GM23338 (cell line): ENCODE results near the gene KIF2C. TPM values are rescaled to one million over a fixed set of nuclear protein-coding genes. Genes with fewer than 3 reads are reported as not detected.

Experiments used
- ATAC-seq: fragments of 200-7000 bp; cut with Tn5 transposase; 3 replicates; pipeline ENCODE4 v1.9.1; 2020
- DNase-seq: peaks from one replicate; pipeline ENCODE4 v3.0.0-alpha.2; 2015; ENCODE audit warnings: low spot score
- H2AFZ ChIP-seq: fragments of 200-600 bp; sonication (generic); 2 replicates; pipeline ENCODE4 v1.8.0; 2016; ENCODE audit warnings: antibody characterized with exemption, mild to moderate bottlenecking, moderate library complexity
- H3F3A ChIP-seq: fragments of 200-600 bp; sonication (generic); replicated peaks from 2 replicates; pipeline ENCODE4 v1.8.0; 2017; ENCODE audit warnings: antibody characterized with exemption, mixed run types, low read depth
- H3K27ac ChIP-seq: fragments of 200-600 bp; sonication (generic); 2 replicates; pipeline ENCODE4 v1.6.1; 2016; ENCODE audit warnings: low read depth
- H3K27me3 ChIP-seq: fragments of 200-600 bp; sonication (generic); 2 replicates; pipeline ENCODE4 v1.8.0; 2016; ENCODE audit warnings: mild to moderate bottlenecking, mixed run types, moderate library complexity; ENCODE audit not compliant: insufficient read depth
- H3K36me3 ChIP-seq: fragments of 200-600 bp; sonication (generic); 2 replicates; pipeline ENCODE4 v1.8.0; 2016; ENCODE audit warnings: mild to moderate bottlenecking; ENCODE audit not compliant: insufficient read depth
- H3K4me1 ChIP-seq: fragments of 200-600 bp; sonication (generic); 2 replicates; pipeline ENCODE4 v1.8.0; 2016; ENCODE audit warnings: mild to moderate bottlenecking, moderate library complexity; ENCODE audit not compliant: insufficient read depth
- H3K4me2 ChIP-seq: fragments of 200-600 bp; sonication (generic); 2 replicates; pipeline ENCODE4 v1.7.1; 2017; ENCODE audit warnings: mixed run types
- H3K4me3 ChIP-seq: fragments of 200-600 bp; sonication (generic); 2 replicates; pipeline ENCODE4 v1.6.1; 2016; ENCODE audit warnings: mixed run types
- H3K79me2 ChIP-seq: fragments of 200-600 bp; sonication (generic); replicated peaks from 2 replicates; pipeline ENCODE4 v1.8.0; 2017; ENCODE audit warnings: mild to moderate bottlenecking; ENCODE audit not compliant: insufficient read depth
- H3K9me2 ChIP-seq: fragments of 200-600 bp; sonication (generic); 2 replicates; pipeline ENCODE4 v1.8.0; 2017; ENCODE audit not compliant: insufficient read depth
- H4K20me1 ChIP-seq: fragments of 200-600 bp; sonication (generic); replicated peaks from 2 replicates; pipeline ENCODE4 v1.8.0; 2017; ENCODE audit warnings: mild to moderate bottlenecking; ENCODE audit not compliant: insufficient read depth
- H3K27ac Mint-ChIP-seq: 2 replicates; pipeline ENCODE4 v1.8.0; 2020; ENCODE audit warnings: inconsistent platforms, mild to moderate bottlenecking, moderate library complexity, mixed read lengths
- H3K27me3 Mint-ChIP-seq: 3 replicates; pipeline ENCODE4 v1.8.0; 2022; ENCODE audit warnings: low read depth, mild to moderate bottlenecking, moderate library complexity, mixed read lengths, inconsistent platforms; ENCODE audit not compliant: insufficient read depth, poor library complexity
- H3K36me3 Mint-ChIP-seq: 3 replicates; pipeline ENCODE4 v1.8.0; 2021; ENCODE audit warnings: low read depth, mild to moderate bottlenecking, inconsistent platforms, moderate library complexity, mixed read lengths
- H3K4me1 Mint-ChIP-seq: 3 replicates; pipeline ENCODE4 v1.8.0; 2020; ENCODE audit warnings: mild to moderate bottlenecking, inconsistent platforms, mixed read lengths
- H3K4me3 Mint-ChIP-seq: 3 replicates; pipeline ENCODE4 v1.8.0; 2021; ENCODE audit warnings: moderate library complexity, mild to moderate bottlenecking, inconsistent platforms, mixed read lengths
- H3K9me3 Mint-ChIP-seq: 3 replicates; pipeline ENCODE4 v1.8.0; 2020; ENCODE audit warnings: moderate library complexity, mild to moderate bottlenecking, inconsistent platforms, mixed read lengths
- CREB1 ChIP-seq: fragments of 250-450 bp; sonication (Bioruptor Pico); IDR thresholded peaks from 2 replicates; pipeline ENCODE4 v1.5.0; 2020; ENCODE audit warnings: low read depth, mild to moderate bottlenecking, moderate library complexity
- CTCF ChIP-seq, 2 experiments: fragments of 200-600 bp in 1 of 2; sonication (generic) in 1 of 2; conservative IDR thresholded peaks; 2 replicates each; pipeline versions ENCODE4 v1.5.1 to v1.6.1; 2016 to 2017; ENCODE audit warnings: antibody characterized with exemption in 2 of 2, low read depth in 2 of 2, mild to moderate bottlenecking in 2 of 2, moderate library complexity in 1 of 2
- ETS1 ChIP-seq: IDR thresholded peaks from 2 replicates; pipeline ENCODE4 v1.6.1; 2016; ENCODE audit warnings: antibody characterized with exemption
- NANOG ChIP-seq: IDR thresholded peaks from 2 replicates; pipeline ENCODE4 v1.6.1; 2016; ENCODE audit warnings: antibody characterized with exemption, borderline replicate concordance
- POLR2AphosphoS5 ChIP-seq: IDR thresholded peaks from 2 replicates; pipeline ENCODE4 v1.6.1; 2016; ENCODE audit warnings: antibody characterized with exemption, low read depth
- ZNF331 ChIP-seq: fragments of 250-450 bp; sonication (Bioruptor Pico); IDR thresholded peaks from 2 replicates; pipeline ENCODE4 v1.5.0; 2020; ENCODE audit warnings: low read depth, mild to moderate bottlenecking, moderate library complexity
- polyA plus RNA-seq: library from polyadenylated mRNA; unstranded; fragments of >200 nt; fragmentation: Nextera tagmentation; extraction: Ambion mirVana; gene quantifications from 2 replicates; pipeline ENCODE4 v1.2.1, GENCODE V29; 2016
- total RNA-seq: library from RNA; depleted of rRNA; stranded (reverse); fragments of >200 nt; shearing (Covaris generic); gene quantifications from 2 replicates; pipeline ENCODE4 v1.2.3, GENCODE V29; 2014
- TF ChIP-seq, protein P1 (sequence below): fragments of 250-450 bp; sonication (Bioruptor Pico); IDR thresholded peaks from 2 replicates; pipeline ENCODE4 v1.5.0; 2020; ENCODE audit warnings: mild to moderate bottlenecking, moderate library complexity
- TF ChIP-seq, protein P2 (sequence below): IDR thresholded peaks from one replicate; pipeline ENCODE4 v1.6.1; 2018; ENCODE audit warnings: antibody characterized with exemption; ENCODE audit not compliant: unreplicated experiment

The KIF2C gene
- total and polyA plus RNA-seq, 2 experiments from 2014 or later, result 38.0 to 62.9 TPM

DNA sequence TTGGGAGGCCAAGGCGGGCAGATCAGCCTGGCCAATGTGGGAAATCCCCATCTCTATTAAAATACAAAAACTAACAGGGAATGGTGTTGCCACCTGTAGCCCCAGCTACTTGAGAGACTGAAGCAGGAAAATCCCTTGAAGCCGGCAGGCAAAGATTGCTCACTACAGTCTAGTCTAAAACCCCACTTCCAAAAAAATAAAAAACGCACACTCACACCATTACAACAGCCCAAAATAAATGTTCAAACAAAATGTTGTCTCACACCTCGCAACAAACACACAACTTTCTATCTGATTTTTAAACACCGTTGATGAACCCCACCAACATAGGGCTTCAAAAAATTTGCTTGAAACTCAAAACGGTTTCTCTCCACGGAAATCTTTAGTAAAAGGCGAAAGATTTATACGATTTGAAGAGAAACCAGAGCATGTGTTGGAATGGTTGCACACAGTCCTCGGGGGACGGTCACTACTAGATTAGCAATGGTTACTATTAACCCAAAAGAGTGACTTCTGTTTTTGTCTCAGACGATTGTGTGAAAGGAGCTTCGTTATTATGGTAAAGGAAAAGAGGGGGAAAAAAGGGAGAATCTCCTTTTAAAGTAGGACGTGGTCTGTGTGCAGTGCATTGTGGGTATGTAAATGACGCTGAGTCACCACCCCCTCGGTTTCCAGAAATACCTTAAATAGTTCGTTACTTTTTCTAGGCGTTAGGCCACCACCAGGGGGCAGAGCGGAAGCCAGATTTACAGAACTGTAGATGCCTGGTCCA lies 8.7 kb upstream of the KIF2C start, which contains the start of gene RNU5D-1:
Gene RNU5D-1 (minus strand): TSS at position 430 of the 772 bp plus-strand sequence.
- peak; percentile 82 for ATAC-seq
- Mint-ChIP-seq H3K27me3 (peaks cover 4% of the 10 kb centered on the region), H3K4me3 (peak within 1 kb of the TSS; percentile 50), H3K4me1 (peaks cover 14% of the 10 kb centered on the region), H3K36me3 (no peaks in the 10 kb centered on the region), H3K9me3 (peaks cover 2% of the 10 kb centered on the region; the same call in 1 of the 3 replicates), H3K27ac (peak within 1 kb of the TSS; percentile 100)
- H3K36me3 ChIP-seq, result no peaks in the 10 kb centered on the region
- no peak within 1 kb of the TSS for H3K4me3 ChIP-seq
- H3K9me2 ChIP-seq, result no peaks in the 10 kb centered on the region
- H3K27me3 ChIP-seq, result no peaks in the 10 kb centered on the region
- H3K27ac ChIP-seq, result peak within 1 kb of the TSS; percentile 88
- no peaks in the 10 kb centered on the region for H4K20me1 ChIP-seq
- peak within 1 kb of the TSS; percentile 12; the same call in 1 of the 2 replicates for H2AFZ ChIP-seq
- TF ChIP-seq CTCF (conservative IDR thresholded peaks at IDR 0.05; ENCODE audit: low read depth in 2 of 2), result peak; percentile 78 to 92
- no peak for TF ChIP-seq NANOG
- peak; percentile 99 for TF ChIP-seq POLR2AphosphoS5
- TF ChIP-seq, protein P1, sequence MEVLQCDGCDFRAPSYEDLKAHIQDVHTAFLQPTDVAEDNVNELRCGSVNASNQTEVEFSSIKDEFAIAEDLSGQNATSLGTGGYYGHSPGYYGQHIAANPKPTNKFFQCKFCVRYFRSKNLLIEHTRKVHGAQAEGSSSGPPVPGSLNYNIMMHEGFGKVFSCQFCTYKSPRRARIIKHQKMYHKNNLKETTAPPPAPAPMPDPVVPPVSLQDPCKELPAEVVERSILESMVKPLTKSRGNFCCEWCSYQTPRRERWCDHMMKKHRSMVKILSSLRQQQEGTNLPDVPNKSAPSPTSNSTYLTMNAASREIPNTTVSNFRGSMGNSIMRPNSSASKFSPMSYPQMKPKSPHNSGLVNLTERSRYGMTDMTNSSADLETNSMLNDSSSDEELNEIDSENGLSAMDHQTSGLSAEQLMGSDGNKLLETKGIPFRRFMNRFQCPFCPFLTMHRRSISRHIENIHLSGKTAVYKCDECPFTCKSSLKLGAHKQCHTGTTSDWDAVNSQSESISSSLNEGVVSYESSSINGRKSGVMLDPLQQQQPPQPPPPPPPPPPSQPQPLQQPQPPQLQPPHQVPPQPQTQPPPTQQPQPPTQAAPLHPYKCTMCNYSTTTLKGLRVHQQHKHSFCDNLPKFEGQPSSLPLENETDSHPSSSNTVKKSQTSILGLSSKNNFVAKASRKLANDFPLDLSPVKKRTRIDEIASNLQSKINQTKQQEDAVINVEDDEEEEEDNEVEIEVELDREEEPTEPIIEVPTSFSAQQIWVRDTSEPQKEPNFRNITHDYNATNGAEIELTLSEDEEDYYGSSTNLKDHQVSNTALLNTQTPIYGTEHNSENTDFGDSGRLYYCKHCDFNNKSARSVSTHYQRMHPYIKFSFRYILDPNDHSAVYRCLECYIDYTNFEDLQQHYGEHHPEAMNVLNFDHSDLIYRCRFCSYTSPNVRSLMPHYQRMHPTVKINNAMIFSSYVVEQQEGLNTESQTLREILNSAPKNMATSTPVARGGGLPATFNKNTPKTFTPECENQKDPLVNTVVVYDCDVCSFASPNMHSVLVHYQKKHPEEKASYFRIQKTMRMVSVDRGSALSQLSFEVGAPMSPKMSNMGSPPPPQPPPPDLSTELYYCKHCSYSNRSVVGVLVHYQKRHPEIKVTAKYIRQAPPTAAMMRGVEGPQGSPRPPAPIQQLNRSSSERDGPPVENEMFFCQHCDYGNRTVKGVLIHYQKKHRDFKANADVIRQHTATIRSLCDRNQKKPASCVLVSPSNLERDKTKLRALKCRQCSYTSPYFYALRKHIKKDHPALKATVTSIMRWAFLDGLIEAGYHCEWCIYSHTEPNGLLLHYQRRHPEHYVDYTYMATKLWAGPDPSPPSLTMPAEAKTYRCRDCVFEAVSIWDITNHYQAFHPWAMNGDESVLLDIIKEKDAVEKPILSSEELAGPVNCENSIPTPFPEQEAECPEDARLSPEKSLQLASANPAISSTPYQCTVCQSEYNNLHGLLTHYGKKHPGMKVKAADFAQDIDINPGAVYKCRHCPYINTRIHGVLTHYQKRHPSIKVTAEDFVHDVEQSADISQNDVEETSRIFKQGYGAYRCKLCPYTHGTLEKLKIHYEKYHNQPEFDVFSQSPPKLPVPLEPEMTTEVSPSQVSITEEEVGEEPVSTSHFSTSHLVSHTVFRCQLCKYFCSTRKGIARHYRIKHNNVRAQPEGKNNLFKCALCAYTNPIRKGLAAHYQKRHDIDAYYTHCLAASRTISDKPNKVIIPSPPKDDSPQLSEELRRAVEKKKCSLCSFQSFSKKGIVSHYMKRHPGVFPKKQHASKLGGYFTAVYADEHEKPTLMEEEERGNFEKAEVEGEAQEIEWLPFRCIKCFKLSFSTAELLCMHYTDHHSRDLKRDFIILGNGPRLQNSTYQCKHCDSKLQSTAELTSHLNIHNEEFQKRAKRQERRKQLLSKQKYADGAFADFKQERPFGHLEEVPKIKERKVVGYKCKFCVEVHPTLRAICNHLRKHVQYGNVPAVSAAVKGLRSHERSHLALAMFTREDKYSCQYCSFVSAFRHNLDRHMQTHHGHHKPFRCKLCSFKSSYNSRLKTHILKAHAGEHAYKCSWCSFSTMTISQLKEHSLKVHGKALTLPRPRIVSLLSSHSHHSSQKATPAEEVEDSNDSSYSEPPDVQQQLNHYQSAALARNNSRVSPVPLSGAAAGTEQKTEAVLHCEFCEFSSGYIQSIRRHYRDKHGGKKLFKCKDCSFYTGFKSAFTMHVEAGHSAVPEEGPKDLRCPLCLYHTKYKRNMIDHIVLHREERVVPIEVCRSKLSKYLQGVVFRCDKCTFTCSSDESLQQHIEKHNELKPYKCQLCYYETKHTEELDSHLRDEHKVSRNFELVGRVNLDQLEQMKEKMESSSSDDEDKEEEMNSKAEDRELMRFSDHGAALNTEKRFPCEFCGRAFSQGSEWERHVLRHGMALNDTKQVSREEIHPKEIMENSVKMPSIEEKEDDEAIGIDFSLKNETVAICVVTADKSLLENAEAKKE (CRISPR knock-in tag), result 0 out of 2 replicates have a peak, but pooled peaks have one; percentile 1
- TF ChIP-seq ZNF331, result 0 out of 2 replicates have a peak, but pooled peaks have one; percentile 2
- peak; percentile 52; the same call in 1 of the 2 replicates for TF ChIP-seq ETS1
- TF ChIP-seq CREB1 (CRISPR knock-in tag), result peak; percentile 55
- TF ChIP-seq, protein P2, sequence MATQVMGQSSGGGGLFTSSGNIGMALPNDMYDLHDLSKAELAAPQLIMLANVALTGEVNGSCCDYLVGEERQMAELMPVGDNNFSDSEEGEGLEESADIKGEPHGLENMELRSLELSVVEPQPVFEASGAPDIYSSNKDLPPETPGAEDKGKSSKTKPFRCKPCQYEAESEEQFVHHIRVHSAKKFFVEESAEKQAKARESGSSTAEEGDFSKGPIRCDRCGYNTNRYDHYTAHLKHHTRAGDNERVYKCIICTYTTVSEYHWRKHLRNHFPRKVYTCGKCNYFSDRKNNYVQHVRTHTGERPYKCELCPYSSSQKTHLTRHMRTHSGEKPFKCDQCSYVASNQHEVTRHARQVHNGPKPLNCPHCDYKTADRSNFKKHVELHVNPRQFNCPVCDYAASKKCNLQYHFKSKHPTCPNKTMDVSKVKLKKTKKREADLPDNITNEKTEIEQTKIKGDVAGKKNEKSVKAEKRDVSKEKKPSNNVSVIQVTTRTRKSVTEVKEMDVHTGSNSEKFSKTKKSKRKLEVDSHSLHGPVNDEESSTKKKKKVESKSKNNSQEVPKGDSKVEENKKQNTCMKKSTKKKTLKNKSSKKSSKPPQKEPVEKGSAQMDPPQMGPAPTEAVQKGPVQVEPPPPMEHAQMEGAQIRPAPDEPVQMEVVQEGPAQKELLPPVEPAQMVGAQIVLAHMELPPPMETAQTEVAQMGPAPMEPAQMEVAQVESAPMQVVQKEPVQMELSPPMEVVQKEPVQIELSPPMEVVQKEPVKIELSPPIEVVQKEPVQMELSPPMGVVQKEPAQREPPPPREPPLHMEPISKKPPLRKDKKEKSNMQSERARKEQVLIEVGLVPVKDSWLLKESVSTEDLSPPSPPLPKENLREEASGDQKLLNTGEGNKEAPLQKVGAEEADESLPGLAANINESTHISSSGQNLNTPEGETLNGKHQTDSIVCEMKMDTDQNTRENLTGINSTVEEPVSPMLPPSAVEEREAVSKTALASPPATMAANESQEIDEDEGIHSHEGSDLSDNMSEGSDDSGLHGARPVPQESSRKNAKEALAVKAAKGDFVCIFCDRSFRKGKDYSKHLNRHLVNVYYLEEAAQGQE, result no peak
- H3K4me1 ChIP-seq, result peaks cover 5% of the 10 kb centered on the region
- peak; percentile 98 for DNase-seq
- no peak within 1 kb of the TSS for H3K4me2 ChIP-seq
- H3F3A ChIP-seq, result peaks cover 7% of the 10 kb centered on the region; the same call in 1 of the 2 replicates
- H3K79me2 ChIP-seq, result no peaks in the 10 kb centered on the region
